ENCODE results near the gene CNTN5. TPM values are rescaled to one million over a fixed set of nuclear protein-coding genes. Genes with fewer than 3 reads are reported as not detected.
A peak's percentile ranks its signal among the peaks of the same experiment; 100 is the strongest.

The CNTN5 gene
- total RNA-seq, 1 experiment from 2014 or later = not detected

DNA sequence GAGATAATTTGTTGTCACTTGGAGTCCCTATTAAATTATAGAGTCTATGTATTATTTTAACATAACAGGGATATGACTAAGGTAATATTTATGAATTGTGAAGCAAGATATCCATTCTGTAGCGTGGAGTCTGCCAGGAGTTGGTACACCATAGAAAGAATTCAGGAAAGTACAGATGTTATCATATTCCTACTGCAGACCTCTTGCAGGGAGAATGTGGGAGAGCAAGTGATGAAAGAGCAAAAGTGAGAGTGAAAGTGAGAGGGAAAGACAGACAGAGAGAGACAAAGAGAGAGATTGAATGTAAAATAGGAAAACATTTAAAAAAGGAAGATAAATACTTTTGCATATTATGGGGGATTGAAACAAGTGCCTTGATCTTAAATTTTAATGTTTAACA, 468.8 kb downstream of the CNTN5 start:
- ChIA-PET CTCF (no interaction called here), POLR2A (ENCODE audit: unreplicated experiment) (no interaction called here)
- H3K4me2 ChIP-seq (ENCODE audit: low read length) = no peak overlapping the region
- H3K9me2 ChIP-seq (replicated peaks; ENCODE audit: low read length) = no peaks in the 10 kb centered on the region
- H3K9ac ChIP-seq (ENCODE audit: low read length) = no peak overlapping the region
- no TSS peak for BruUV-seq (replicated peaks)
- TF ChIP-seq EZH2 (IDR thresholded peaks at IDR 0.05; ENCODE audit: low read length, unreplicated experiment) (no peak), EZH2phosphoT487 (IDR thresholded peaks at IDR 0.05; ENCODE audit: borderline replicate concordance, low read length) (no peak)
- TF ChIP-seq, protein P1, sequence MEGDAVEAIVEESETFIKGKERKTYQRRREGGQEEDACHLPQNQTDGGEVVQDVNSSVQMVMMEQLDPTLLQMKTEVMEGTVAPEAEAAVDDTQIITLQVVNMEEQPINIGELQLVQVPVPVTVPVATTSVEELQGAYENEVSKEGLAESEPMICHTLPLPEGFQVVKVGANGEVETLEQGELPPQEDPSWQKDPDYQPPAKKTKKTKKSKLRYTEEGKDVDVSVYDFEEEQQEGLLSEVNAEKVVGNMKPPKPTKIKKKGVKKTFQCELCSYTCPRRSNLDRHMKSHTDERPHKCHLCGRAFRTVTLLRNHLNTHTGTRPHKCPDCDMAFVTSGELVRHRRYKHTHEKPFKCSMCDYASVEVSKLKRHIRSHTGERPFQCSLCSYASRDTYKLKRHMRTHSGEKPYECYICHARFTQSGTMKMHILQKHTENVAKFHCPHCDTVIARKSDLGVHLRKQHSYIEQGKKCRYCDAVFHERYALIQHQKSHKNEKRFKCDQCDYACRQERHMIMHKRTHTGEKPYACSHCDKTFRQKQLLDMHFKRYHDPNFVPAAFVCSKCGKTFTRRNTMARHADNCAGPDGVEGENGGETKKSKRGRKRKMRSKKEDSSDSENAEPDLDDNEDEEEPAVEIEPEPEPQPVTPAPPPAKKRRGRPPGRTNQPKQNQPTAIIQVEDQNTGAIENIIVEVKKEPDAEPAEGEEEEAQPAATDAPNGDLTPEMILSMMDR (conservative IDR thresholded peaks at IDR 0.05; ENCODE audit: low read depth, low read length) = no peak
- H3K27me3 ChIP-seq (ENCODE audit: low read length) = no peaks in the 10 kb centered on the region
- H3K27ac ChIP-seq (ENCODE audit: low read length) = no peak overlapping the region
- no peaks in the 10 kb centered on the region for H3K36me3 ChIP-seq (ENCODE audit: low read depth, low read length)
- DNase-seq = no peak
- H3K79me2 ChIP-seq (ENCODE audit: low read length) = no peaks in the 10 kb centered on the region
- no peaks in the 10 kb centered on the region for H3F3A ChIP-seq (ENCODE audit: low read length, unreplicated experiment)
- H3K4me3 ChIP-seq (ENCODE audit: low read length) = no peak overlapping the region
- no peak for ATAC-seq
- no peaks in the 10 kb centered on the region for H3K9me3 ChIP-seq (ENCODE audit: low read length)
- H4K20me1 ChIP-seq (ENCODE audit: low read length) = no peaks in the 10 kb centered on the region
- intact Hi-C loops (cut with micrococcal nuclease) = no loop called here
- H2AFZ ChIP-seq (ENCODE audit: low read length) = no peak overlapping the region
- no peaks in the 10 kb centered on the region for H3K4me1 ChIP-seq (ENCODE audit: insufficient read depth, low read length)

DNA sequence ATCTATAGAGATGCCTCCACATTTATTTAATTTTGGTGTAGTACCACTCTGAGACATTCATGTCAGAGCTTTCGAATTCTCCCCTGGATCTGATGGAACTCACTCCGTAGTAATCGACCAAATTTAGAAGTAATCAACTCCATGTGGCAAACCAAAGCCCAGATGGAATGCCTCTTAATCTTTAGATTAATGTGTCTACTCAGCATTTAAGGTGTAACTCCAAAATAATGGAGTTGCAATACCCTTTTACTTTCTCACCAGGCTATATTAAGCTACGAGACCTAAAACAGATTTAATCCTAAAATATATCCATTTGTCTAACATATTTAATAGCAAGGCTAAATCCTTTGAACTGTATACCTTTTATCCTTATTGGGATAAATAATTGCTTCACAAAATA, 473.3 kb downstream of the CNTN5 start:
- Histone ChIP-seq H3K9me3 (ENCODE audit: low read length) (no peaks in the 10 kb centered on the region), H3K27me3 (ENCODE audit: low read length) (no peaks in the 10 kb centered on the region), H3F3A (ENCODE audit: low read length, unreplicated experiment) (no peaks in the 10 kb centered on the region), H2AFZ (ENCODE audit: low read length) (no peak overlapping the region), H3K9me2 (replicated peaks; ENCODE audit: low read length) (no peaks in the 10 kb centered on the region), H3K4me2 (ENCODE audit: low read length) (no peak overlapping the region), H3K79me2 (ENCODE audit: low read length) (no peaks in the 10 kb centered on the region), H3K36me3 (ENCODE audit: low read depth, low read length) (no peaks in the 10 kb centered on the region), H3K9ac (ENCODE audit: low read length) (no peak overlapping the region), H3K27ac (ENCODE audit: low read length) (no peak overlapping the region), H3K4me1 (ENCODE audit: insufficient read depth, low read length) (no peaks in the 10 kb centered on the region), H3K4me3 (ENCODE audit: low read length) (no peak overlapping the region), H4K20me1 (ENCODE audit: low read length) (no peaks in the 10 kb centered on the region)
- intact Hi-C loops (cut with micrococcal nuclease) = no loop called here
- ChIA-PET CTCF (no interaction called here), POLR2A (ENCODE audit: unreplicated experiment) (no interaction called here)
- ATAC-seq (no peak), DNase-seq (no peak)
- no TSS peak for BruUV-seq (replicated peaks)
- TF ChIP-seq, protein P1 (conservative IDR thresholded peaks at IDR 0.05; ENCODE audit: low read depth, low read length) = no peak

DNA sequence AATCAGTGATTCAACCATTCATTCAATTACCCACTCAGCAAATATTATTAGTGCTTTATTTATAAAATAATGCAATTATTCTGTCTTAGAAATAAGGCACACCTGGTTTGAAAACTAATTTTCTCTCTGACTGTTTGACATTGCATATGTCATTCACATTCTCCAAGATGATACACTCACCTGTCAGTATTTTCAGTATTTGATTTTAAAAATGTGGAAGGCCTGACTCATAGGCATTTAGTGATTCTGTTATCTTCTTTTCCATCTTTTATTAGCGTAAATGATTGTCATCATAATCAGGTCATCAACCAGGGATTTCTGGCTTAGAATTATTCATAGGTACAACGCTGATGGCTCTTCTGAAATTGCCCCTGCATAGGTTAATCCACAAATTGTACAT, 480.9 kb downstream of the CNTN5 start:
- H3K27me3 ChIP-seq (ENCODE audit: low read length) = no peaks in the 10 kb centered on the region
- no peak overlapping the region for H3K4me3 ChIP-seq (ENCODE audit: low read length)
- intact Hi-C loops (cut with micrococcal nuclease) = no loop called here
- no peaks in the 10 kb centered on the region for H3K4me1 ChIP-seq (ENCODE audit: insufficient read depth, low read length)
- ATAC-seq (peak; percentile 61), DNase-seq (peak; percentile 55)
- no peaks in the 10 kb centered on the region for H3K79me2 ChIP-seq (ENCODE audit: low read length)
- BruUV-seq (replicated peaks) = no TSS peak
- TF ChIP-seq EZH2 (IDR thresholded peaks at IDR 0.05; ENCODE audit: low read length, unreplicated experiment) (no peak), EZH2phosphoT487 (IDR thresholded peaks at IDR 0.05; ENCODE audit: borderline replicate concordance, low read length) (no peak)
- TF ChIP-seq, protein P1 (conservative IDR thresholded peaks at IDR 0.05; ENCODE audit: low read depth, low read length) = no peak
- H3K27ac ChIP-seq (ENCODE audit: low read length) = no peak overlapping the region
- H3K36me3 ChIP-seq (ENCODE audit: low read depth, low read length) = no peaks in the 10 kb centered on the region
- no peak overlapping the region for H2AFZ ChIP-seq (ENCODE audit: low read length)
- CTCF ChIA-PET = no interaction called here
- H3K9me3 ChIP-seq (ENCODE audit: low read length) = no peaks in the 10 kb centered on the region
- H3K9ac ChIP-seq (ENCODE audit: low read length) = no peak overlapping the region
- POLR2A ChIA-PET (ENCODE audit: unreplicated experiment) = no interaction called here
- H3K9me2 ChIP-seq (replicated peaks; ENCODE audit: low read length) = no peaks in the 10 kb centered on the region; the same call in 1 of the 2 replicates
- H3F3A ChIP-seq (ENCODE audit: low read length, unreplicated experiment) = no peaks in the 10 kb centered on the region
- no peak overlapping the region for H3K4me2 ChIP-seq (ENCODE audit: low read length)
- H4K20me1 ChIP-seq (ENCODE audit: low read length) = no peaks in the 10 kb centered on the region
